GM12873 (cell line): Measurements from ENCODE around the gene ARHGAP15.

ENCODE experiments used
- TF ChIP-seq, protein P1 (sequence below): IDR thresholded peaks from 2 replicates; pipeline ENCODE4 v1.5.1; 2012; ENCODE audit warnings: low read depth, mild to moderate bottlenecking, moderate library complexity, low read length, control low read depth; ENCODE audit not compliant: insufficient read depth; ENCODE audit errors: missing control alignments

Gene ARHGAP15

DNA sequence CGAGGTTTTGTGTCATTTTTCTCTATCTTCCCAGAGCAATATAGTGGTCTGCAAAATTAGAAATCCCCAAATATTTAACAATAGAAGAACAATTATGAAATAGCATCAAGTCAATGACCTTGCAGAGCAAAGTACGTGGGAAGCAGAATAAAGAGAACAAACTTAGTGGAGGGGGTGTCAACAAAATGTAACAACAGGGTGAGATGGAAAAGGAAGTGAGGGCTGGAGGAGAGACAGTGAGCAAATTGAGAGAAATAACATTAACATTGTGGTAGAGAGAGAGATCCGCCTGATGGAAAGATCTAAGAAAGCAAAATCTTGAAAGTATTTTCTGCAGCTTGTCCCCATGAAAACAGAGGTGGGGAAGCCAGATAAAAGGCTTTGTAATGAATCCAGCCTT lies 23.4 kb downstream of the ARHGAP15 start:
- TF ChIP-seq, protein P1, sequence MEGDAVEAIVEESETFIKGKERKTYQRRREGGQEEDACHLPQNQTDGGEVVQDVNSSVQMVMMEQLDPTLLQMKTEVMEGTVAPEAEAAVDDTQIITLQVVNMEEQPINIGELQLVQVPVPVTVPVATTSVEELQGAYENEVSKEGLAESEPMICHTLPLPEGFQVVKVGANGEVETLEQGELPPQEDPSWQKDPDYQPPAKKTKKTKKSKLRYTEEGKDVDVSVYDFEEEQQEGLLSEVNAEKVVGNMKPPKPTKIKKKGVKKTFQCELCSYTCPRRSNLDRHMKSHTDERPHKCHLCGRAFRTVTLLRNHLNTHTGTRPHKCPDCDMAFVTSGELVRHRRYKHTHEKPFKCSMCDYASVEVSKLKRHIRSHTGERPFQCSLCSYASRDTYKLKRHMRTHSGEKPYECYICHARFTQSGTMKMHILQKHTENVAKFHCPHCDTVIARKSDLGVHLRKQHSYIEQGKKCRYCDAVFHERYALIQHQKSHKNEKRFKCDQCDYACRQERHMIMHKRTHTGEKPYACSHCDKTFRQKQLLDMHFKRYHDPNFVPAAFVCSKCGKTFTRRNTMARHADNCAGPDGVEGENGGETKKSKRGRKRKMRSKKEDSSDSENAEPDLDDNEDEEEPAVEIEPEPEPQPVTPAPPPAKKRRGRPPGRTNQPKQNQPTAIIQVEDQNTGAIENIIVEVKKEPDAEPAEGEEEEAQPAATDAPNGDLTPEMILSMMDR = no peak

DNA sequence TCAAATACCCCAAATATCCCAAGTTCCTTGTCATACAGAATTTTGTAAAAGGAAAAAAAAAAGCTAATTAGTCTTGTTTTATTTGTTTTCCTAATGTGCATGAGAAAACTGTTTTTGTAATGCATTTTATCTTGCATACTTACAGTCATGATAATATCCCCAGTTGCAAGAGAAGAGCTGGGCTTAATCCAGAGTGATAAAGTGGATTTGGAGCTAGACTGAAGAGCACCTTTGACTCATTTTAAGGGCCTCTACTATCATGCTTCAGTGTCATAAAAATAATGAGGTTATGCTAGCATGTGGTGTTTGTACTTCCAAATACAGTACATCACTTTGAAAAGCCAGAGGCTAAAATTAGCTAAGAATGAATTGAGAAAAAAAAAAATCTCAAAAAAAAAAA lies 26.4 kb downstream of the ARHGAP15 start:
- TF ChIP-seq, protein P1 = no peak

DNA sequence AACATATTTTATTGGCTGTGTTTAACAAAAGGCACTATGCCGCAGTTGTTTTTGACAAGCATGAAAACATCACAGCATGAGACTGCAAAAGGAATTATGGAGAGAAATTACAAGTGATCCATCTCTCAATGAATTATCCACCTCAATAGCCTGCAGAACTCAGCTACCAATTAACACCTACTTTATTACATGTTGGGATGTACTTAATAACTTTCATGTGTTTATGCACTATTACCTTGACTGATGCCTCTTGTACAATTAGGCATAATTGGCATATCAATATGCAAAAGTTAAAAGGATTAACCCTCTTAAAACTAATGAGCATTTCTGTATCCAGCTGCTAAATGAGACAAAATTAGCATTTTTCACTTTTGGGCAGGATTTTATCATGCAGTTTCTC lies 27.8 kb downstream of the ARHGAP15 start:
- TF ChIP-seq, protein P1 = no peak

DNA sequence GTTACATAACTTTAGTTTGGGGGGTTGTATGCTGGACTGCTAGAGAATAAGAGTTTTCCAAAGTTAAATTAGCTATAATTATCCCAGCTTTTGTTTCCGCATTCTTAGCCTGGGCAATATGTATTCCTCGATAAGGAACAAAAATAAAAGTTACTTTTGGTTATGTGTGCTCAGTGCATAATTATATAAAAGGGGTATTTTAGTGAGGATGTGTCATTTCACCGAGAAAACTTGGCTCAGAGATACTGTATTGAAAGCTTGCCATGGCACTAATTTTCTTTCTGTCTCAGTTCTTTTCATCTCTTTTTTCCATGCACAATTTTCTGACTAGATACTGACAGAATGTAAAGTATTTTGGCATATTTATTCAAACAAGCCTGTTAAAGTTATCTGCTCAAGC lies 28.2 kb downstream of the ARHGAP15 start:
- TF ChIP-seq, protein P1 = no peak

DNA sequence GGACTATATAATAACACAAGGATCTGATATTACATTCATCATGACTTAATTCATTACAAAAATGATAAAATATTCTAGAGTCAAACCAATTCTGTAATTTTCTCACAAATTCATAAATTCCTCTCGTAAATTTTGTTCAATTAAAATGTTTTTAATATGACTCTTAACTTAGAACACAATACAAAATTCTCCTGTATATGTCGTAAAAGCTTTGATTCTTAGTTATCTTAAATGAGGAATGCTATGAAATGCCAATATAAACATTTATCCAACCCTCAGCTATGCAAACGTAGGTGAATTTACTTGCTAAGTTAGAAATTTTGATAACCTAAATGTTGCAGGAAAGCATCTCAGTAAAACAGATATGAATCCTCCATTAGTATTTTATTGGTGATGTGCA lies 28.9 kb downstream of the ARHGAP15 start:
- TF ChIP-seq, protein P1 = no peak

DNA sequence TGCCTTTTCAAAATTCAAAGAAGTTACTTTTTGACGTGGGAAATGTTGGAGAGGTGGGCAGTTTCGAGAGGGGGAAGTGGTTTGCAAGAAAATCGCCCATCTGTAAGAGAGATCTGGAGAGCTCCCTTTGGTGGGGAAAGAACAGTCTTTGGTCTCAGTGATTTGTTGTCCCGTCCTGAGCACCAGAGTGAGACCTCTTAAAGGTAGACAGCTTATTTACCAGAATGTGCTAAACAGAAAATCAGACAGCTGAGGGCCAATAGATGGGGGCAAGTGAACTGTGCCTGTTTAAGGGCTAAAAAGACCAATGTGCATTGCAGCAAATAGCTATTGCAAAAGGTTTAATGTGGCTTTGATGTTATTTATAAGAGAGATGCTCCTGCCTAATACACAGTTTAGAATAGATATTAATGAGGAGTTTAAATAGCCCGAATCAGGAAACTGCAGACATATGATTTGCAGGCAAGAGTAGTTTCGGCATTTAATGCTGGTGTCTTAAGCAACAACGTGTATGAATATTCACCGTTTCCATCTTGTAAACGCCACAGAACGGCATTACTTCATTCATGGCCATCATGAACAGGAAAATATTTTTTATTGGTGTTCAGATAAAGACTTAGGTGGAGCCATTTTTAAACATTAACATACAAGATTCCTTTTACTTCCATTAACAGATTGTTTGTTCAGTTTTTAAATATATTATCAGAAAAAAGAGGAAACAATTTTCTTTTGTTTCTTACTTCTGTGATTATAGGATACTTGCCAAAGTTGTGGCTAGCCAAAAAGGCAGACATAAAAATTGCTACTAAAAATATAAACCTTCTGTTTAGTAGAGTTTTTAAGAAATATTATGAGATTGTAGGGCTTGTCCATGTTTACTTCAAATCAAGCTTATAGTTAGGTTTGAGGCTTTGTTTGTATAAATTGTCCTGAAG lies 29.6 kb downstream of the ARHGAP15 start:
- TF ChIP-seq, protein P1 = no peak

DNA sequence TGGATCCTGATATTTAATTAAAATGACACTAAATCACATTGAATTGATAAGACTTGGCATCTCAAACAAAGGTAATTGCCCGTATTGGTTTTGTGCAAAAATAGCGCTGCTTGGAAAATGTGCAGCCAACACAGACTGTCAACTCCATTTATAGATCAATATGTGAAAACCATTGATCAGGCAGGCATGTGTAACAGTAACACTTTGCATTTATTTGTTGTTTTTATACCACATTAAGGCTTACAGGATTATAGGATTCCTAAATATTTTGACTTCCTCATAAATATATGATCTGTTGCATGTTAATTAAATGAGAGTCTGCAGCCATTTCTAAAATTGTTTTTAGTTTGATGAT lies 30.2 kb downstream of the ARHGAP15 start:
- TF ChIP-seq, protein P1 = no peak
